ENCODE measurements around the gene NUDT3. TPM values are rescaled to one million over a fixed set of nuclear protein-coding genes. Genes with fewer than 3 reads are reported as not detected.

Gene NUDT3
- total RNA-seq, 4 donors from 2014 or later: 40.0 to 71.9 (median 50.6) TPM

DNA sequence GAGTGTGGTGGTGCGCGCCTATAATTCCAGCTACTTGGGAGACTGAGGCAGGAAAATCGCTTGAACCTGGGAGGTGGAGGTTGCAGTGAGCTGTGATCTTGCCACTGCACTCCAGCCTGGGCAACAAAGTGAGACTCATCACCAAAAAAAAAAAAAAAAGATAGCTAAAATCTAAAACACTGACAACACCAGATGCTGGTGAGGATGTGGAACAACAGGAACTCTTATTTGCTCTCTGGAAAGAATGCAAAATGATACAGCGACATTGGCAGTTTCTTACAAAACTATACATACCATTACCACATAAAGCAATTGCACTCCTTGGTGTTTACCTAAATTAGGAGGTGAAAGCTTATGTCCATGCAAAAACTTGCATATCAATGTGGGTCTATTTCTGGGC is 80.2 kb downstream of the NUDT3 start:
- intact Hi-C loops (cut with DNase I; ENCODE audit: low total_unique reads) (no loop called here), in situ Hi-C loops (cut with MboI; ENCODE audit: low sequenced_read_pairs in 4 of 4) (no loop called here)
- no peak for ATAC-seq
- DNase-seq: no peak
- peak overlapping the region in 2 of 4 donors; percentile 51 to 75 for H3K27ac ChIP-seq
- H3K27me3 ChIP-seq: no peaks in the 10 kb centered on the region
- no peaks in the 10 kb centered on the region for H3K36me3 ChIP-seq
- no peaks in the 10 kb centered on the region for H3K9me3 ChIP-seq
- H3K4me1 ChIP-seq: peaks cover 37 to 52% of the 10 kb centered on the region in 2 donors
- no peak for TF ChIP-seq POLR2A (IDR thresholded peaks at IDR 0.05)
- H3K4me3 ChIP-seq: no peak overlapping the region

DNA sequence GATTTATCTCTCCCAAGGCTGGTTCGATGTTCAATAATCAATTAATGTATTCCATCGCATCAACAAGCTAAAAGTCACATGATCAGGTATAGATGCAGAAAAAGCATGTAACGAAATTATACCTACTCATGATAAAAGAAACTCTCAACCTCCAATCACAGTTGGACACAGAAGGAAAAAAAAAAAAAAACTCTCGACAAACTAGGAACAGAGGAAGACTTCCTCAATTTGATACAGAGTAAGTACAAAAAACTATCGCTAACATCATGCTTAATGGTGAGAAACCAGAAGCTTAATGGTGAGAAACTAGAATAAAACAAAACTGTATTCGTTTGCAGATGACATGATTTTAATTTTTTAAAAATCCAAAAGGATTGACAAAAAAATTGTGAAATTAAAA is 81.7 kb downstream of the NUDT3 start:
- no peak for DNase-seq
- H3K4me1 ChIP-seq: peaks cover 37 to 50% of the 10 kb centered on the region in 2 donors
- no peaks in the 10 kb centered on the region for H3K9me3 ChIP-seq
- in situ Hi-C loops (cut with MboI; ENCODE audit: low sequenced_read_pairs in 4 of 4) (no loop called here), intact Hi-C loops (cut with DNase I; ENCODE audit: low total_unique reads) (no loop called here)
- no peaks in the 10 kb centered on the region for H3K27me3 ChIP-seq
- no peaks in the 10 kb centered on the region for H3K36me3 ChIP-seq
- no peak for TF ChIP-seq POLR2A (IDR thresholded peaks at IDR 0.05)
- TF ChIP-seq, protein P1, sequence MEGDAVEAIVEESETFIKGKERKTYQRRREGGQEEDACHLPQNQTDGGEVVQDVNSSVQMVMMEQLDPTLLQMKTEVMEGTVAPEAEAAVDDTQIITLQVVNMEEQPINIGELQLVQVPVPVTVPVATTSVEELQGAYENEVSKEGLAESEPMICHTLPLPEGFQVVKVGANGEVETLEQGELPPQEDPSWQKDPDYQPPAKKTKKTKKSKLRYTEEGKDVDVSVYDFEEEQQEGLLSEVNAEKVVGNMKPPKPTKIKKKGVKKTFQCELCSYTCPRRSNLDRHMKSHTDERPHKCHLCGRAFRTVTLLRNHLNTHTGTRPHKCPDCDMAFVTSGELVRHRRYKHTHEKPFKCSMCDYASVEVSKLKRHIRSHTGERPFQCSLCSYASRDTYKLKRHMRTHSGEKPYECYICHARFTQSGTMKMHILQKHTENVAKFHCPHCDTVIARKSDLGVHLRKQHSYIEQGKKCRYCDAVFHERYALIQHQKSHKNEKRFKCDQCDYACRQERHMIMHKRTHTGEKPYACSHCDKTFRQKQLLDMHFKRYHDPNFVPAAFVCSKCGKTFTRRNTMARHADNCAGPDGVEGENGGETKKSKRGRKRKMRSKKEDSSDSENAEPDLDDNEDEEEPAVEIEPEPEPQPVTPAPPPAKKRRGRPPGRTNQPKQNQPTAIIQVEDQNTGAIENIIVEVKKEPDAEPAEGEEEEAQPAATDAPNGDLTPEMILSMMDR (IDR thresholded peaks at IDR 0.05 in 4 of 5, conservative IDR thresholded peaks at IDR 0.05 in 1 of 5): no peak
- H3K27ac ChIP-seq: no peak overlapping the region
- no peak for ATAC-seq
- no peak overlapping the region for H3K4me3 ChIP-seq

DNA sequence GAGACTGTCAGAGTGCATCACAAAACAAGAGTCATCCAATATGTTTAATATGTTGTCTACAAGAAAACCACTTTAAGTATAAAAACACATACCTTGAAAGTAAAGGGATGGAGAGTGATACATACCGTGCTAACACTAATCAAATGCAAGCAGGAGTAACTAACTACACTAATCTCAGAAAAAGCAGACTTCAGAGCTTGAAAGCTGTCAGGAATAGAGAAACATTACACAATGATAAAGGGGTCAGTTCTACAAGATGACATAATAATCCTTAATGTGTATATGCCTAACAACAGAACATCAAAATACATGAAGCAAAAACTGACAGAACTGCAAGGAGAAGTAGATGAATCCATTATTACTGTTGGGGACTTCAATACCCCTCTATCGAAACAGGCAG is 84.0 kb downstream of the NUDT3 start:
- no peak for DNase-seq
- no peak for ATAC-seq
- H3K27me3 ChIP-seq: no peaks in the 10 kb centered on the region
- no peak for TF ChIP-seq POLR2A (IDR thresholded peaks at IDR 0.05)
- TF ChIP-seq, protein P1 (IDR thresholded peaks at IDR 0.05 in 4 of 5, conservative IDR thresholded peaks at IDR 0.05 in 1 of 5): no peak
- H3K4me1 ChIP-seq: peaks cover 37 to 52% of the 10 kb centered on the region in 2 donors
- H3K4me3 ChIP-seq: no peak overlapping the region
- H3K36me3 ChIP-seq: no peaks in the 10 kb centered on the region
- peak overlapping the region in 3 of 4 donors; percentile 24 to 90 (median 29) for H3K27ac ChIP-seq
- no peaks in the 10 kb centered on the region for H3K9me3 ChIP-seq
- intact Hi-C loops (cut with DNase I; ENCODE audit: low total_unique reads) (no loop called here), in situ Hi-C loops (cut with MboI; ENCODE audit: low sequenced_read_pairs in 4 of 4) (no loop called here)

DNA sequence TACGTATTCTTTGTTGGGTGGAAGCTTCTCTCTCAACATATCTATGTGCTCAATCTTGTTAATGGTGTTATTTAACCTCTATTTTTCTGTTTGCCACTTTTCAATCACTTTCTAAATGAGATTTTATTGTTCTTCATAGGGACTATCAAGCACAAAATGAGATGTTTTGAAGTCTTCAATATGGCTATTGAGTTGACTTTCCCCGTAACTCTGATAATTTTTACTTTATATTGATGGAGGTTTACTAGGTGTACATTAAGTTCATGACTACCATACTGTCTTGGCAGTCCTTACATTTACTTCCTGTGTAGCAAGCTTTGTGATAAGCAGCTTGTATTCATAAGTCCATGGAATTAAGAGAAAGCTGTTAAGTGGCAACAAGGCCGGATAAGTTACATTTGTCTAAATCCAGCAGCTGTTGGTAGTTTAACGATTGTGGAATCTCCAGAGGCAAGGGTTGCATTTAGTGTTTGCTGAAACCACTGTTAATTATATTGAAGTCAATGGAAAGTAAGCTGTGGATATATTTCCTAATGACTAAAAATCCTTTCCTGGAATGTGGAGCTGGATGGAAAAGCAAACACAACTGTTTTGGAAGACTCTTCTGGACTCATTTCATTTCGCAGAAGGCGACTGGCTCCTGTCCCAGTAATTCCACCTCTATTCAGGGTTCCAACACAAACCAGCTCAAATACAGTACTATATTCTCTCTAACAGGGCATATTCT is 86.3 kb downstream of the NUDT3 start:
- H3K4me3 ChIP-seq: no peak overlapping the region
- no peaks in the 10 kb centered on the region for H3K36me3 ChIP-seq
- H3K4me1 ChIP-seq: peaks cover 48 to 50% of the 10 kb centered on the region in 2 donors
- no peak for ATAC-seq
- in situ Hi-C loops (cut with MboI; ENCODE audit: low sequenced_read_pairs in 4 of 4): no loop called here
- H3K27ac ChIP-seq: peak overlapping the region; percentile 43 to 90 (median 62)
- DNase-seq: no peak
- intact Hi-C loops (cut with DNase I; ENCODE audit: low total_unique reads): no loop called here
- no peak for TF ChIP-seq POLR2A (IDR thresholded peaks at IDR 0.05)
- TF ChIP-seq, protein P1 (IDR thresholded peaks at IDR 0.05 in 4 of 5, conservative IDR thresholded peaks at IDR 0.05 in 1 of 5): no peak
- no peaks in the 10 kb centered on the region for H3K9me3 ChIP-seq
- H3K27me3 ChIP-seq: no peaks in the 10 kb centered on the region

DNA sequence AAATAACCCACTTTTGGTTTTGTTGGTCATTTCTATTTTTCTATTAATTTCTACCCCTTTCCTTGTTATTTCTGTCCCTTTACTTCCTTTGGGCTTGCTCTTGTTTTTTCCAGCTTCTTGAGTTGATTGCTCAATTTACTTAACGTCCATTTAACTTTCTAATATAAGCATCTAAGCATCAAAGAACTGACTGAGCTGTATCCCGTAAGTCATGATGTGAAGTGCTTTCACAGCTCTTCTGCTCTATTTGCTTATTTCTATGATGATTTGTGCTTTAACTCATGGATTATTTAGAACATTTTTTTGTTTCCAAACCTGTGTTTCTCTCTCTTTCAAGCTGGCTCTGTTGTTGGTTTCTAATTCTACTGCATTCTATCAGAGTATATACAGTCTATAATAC is 87.0 kb downstream of the NUDT3 start:
- Histone ChIP-seq H3K36me3 (no peaks in the 10 kb centered on the region), H3K4me3 (no peak overlapping the region), H3K4me1 (peaks cover 51 to 56% of the 10 kb centered on the region in 2 donors), H3K27ac (peak overlapping the region; percentile 43 to 90 (median 62)), H3K27me3 (no peaks in the 10 kb centered on the region), H3K9me3 (no peaks in the 10 kb centered on the region)
- intact Hi-C loops (cut with DNase I; ENCODE audit: low total_unique reads): no loop called here
- TF ChIP-seq, protein P1 (IDR thresholded peaks at IDR 0.05 in 4 of 5, conservative IDR thresholded peaks at IDR 0.05 in 1 of 5): no peak
- no peak for TF ChIP-seq POLR2A (IDR thresholded peaks at IDR 0.05)
- ATAC-seq (no peak), DNase-seq (no peak)
- in situ Hi-C loops (cut with MboI; ENCODE audit: low sequenced_read_pairs in 4 of 4): no loop called here

All from gastrocnemius medialis (tissue), 4 donors.